Activated naive CD8-positive, alpha-beta T cell treated with anti-CD3 and anti-CD28 coated beads, Interleukin-2, amount 50 U/mL, for 24 hours (primary cell): ENCODE data around the gene DTX3.
"Not testable (repeated sequence)": the region's sequence is repeated elsewhere in the genome, so short reads cannot be mapped to it uniquely, and the experiment has no call there.

Experiments
- ATAC-seq: fragments of 150-1000 bp; cut with Tn5 transposase; one replicate; pipeline ENCODE4 v1.10.0; 2021
- DNase-seq: peaks from one replicate; pipeline ENCODE4 v3.0.0; 2021
- H3K27ac Mint-ChIP-seq: one replicate; pipeline ENCODE4 v1.8.0; 2021; ENCODE audit warnings: mild to moderate bottlenecking, mixed read lengths
- H3K27me3 Mint-ChIP-seq: one replicate; pipeline ENCODE4 v1.8.0; 2021; ENCODE audit warnings: mixed read lengths
- H3K36me3 Mint-ChIP-seq: one replicate; pipeline ENCODE4 v1.8.0; 2021; ENCODE audit warnings: low read depth, mixed read lengths
- H3K4me1 Mint-ChIP-seq: one replicate; pipeline ENCODE4 v1.8.0; 2021; ENCODE audit warnings: mixed read lengths
- H3K4me3 Mint-ChIP-seq: one replicate; pipeline ENCODE4 v1.8.0; 2021; ENCODE audit warnings: mild to moderate bottlenecking, moderate library complexity, mixed read lengths
- H3K9me3 Mint-ChIP-seq: one replicate; pipeline ENCODE4 v1.8.0; 2021; ENCODE audit warnings: mixed read lengths

Gene DTX3

DNA sequence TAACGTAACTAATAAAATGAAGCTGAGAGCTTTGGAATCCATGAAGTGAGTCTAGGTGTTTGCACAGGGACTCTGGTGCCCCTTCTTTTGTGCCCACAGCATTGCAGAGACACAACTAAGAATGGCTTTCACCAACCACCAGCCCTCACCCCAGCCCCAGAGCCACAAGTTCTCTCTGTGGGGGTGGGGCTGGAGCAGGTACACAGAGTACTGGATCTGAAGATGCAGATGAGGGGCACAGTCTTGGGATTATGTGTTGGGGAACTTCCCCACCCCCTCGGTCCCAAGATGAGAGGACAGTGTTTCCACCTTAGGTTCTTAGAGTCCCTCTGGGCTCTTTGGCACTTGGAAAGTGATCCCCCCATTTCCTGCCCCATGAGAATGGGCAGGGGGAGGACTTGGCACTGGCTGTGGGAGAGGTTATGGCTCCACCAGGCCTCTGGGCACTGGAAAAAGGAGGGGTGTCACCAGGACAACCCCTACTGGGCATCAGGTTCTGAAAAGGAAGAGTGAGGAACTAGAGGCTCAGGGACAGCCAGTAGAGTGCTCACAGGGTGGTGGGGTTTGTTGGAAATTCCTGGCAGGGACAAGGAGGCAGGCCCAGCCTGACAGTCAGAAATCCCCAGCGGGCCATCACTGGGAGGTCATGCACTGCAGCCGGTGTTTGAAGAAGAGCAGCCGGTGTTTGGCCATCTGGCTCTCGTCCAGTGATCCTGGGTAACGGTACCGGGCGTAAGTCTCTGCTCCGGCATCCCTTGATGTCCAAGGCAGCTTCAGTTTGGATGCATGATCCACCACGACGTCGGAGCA, 21.7 kb downstream of the DTX3 start:
- H3K27me3 Mint-ChIP-seq, result peaks cover 94% of the 10 kb centered on the region
- no peaks in the 10 kb centered on the region for H3K36me3 Mint-ChIP-seq
- H3K9me3 Mint-ChIP-seq, result no peaks in the 10 kb centered on the region
- ATAC-seq (no peak), DNase-seq (no peak)
- H3K4me1 Mint-ChIP-seq, result peaks cover 21% of the 10 kb centered on the region
- H3K27ac Mint-ChIP-seq, result no peak overlapping the region
- no peak overlapping the region for H3K4me3 Mint-ChIP-seq

DNA sequence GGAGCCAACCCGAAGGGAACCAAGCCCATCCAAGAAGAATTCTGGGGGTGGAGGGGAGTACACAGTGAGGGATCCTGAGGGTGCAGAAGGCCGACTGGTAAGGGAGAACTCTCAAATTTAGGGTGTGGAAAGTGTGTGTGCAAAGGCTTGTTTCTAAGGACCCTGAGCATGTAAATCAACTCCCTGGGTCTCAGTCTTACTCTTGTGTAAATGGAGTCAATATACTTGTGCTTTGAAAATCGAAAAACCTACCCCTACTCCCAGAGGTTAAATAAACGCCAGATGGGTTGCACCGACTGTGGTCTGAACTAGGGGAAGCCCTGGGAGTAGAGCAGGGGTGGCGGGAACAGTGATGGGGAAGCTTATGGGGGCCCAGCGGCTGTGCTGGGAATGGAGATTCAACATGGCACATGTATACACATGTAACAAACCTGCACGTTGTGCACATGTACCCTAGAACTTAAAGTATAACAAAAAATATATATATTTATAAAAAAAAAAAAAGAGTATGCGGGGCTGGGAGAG, 22.4 kb downstream of the DTX3 start:
- Mint-ChIP-seq H3K4me3 (no peak overlapping the region), H3K9me3 (no peaks in the 10 kb centered on the region), H3K4me1 (peaks cover 15% of the 10 kb centered on the region), H3K36me3 (no peaks in the 10 kb centered on the region), H3K27me3 (peaks cover 92% of the 10 kb centered on the region), H3K27ac (no peak overlapping the region)
- no peak for DNase-seq
- ATAC-seq, result no peak

DNA sequence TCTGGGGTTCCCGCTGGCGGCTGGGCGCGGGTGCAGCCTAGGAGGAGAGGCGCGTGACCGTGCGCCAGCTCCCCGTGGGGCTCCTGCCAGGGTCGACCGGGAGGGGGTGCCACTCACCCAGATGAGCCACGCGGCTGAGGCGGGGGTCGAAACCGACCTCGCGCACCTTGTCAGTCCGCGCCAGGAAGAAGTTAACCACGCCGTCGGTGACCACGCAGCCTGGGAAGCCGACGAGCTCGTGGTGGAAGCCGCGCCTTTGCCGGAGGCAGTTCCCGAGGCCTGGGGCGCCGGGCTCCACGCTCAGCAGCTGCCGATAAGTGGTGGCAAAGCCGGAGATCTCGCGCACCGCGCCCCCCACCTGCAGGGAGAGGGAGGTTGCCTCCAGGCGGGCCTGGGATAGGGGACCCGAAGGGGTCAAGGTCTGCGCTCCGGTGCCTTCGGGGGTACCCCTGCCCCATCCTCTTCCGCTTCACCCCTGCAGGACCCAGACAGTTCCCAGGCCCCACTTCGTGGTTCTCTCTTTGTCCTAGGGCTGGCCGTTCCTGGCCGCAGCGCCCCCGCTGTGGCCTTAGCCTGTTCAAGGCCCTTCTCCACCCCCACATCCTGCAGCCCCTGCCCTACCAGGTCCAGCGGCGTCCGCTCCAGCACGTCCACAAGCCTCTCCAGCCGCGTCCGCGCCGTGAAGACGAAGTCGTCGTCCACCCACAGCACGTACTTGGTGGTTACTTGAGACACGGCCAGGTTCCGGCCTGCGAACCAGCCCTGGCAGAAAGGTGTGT, 23.1 kb downstream of the DTX3 start:
- Mint-ChIP-seq H3K9me3 (no peaks in the 10 kb centered on the region), H3K36me3 (no peaks in the 10 kb centered on the region), H3K4me3 (peak overlapping the region; percentile 32), H3K4me1 (peaks cover 12% of the 10 kb centered on the region), H3K27ac (no peak overlapping the region), H3K27me3 (peaks cover 88% of the 10 kb centered on the region)
- peak; percentile 44 for DNase-seq
- no peak for ATAC-seq

DNA sequence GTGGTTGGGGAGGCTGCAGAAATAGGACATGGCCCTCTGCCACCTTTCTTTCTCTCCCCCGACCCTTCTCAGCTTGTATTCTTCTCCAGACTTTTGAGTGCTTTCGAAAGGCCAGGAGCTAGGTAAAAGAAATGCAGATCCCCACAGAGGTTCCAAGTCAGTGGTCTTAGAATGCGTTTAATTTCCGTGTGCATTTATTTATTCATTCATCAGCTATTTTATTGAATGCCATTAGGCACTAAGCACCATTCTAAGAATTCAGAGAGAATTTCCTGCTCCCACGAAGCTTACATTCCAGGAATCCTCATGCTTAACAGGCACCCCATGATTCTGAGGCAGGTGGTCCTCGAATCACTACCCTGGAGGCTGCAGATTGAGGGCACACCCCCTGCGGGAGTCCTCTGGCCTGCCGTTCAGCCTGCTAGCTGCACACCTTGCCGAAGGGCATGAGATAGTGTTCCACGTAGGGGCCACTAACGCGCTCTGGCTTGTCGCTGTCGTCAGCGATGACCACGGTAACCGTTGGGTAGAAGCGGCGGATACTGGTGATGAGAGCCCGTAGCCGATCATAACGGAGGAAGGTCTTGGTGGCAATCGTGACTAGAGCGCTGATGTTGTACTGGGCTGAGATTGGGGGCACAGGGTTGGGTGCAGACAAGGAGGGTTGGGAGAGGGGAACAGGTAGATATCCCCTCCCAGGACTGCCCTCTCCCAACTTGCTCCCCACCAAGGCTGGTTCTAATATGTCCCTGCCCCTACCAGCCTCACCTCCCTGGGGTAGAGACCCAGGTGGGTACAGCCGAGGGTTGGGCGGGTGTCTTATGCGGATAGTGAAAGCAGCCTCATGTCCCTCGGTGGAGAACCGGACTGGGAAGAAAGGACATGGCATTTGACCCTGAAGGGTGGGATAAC, 23.9 kb downstream of the DTX3 start:
- Mint-ChIP-seq H3K4me1 (peaks cover 16% of the 10 kb centered on the region), H3K27me3 (peaks cover 86% of the 10 kb centered on the region), H3K9me3 (no peaks in the 10 kb centered on the region), H3K4me3 (no peak overlapping the region), H3K36me3 (no peaks in the 10 kb centered on the region), H3K27ac (no peak overlapping the region)
- no peak for DNase-seq
- no peak for ATAC-seq

DNA sequence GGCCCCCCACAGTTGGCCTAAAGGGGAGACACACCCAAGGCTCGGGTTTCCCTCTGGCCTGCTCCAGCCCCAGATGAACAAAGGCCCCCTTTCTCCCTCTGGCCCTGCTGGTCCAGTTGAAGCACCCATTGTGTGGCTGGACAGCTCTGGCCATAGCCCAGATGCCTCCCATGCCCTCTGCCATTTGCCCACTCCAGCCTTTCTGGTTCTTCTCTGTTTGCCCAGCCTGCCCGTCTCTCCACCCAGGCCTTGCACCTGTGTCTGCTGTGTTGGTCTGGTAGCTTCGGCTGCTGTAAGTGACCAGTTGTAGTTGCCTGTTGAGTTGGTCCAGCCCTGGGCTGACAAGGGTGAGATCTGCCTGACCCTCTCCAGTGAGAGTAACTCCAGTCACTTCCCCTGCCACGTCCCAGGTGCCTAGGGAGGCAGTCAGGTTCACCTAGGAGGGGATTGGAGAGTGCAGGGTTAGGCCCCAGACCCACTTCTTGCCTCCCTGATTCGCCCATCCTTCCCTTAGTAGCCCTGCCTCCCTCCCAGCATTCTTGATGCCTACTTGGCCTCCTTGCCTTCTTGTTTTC, 25.4 kb downstream of the DTX3 start:
- Mint-ChIP-seq H3K9me3 (no peaks in the 10 kb centered on the region), H3K4me3 (no peak overlapping the region), H3K27me3 (peaks cover 81% of the 10 kb centered on the region), H3K27ac (no peak overlapping the region), H3K36me3 (no peaks in the 10 kb centered on the region), H3K4me1 (peaks cover 20% of the 10 kb centered on the region)
- DNase-seq (no peak), ATAC-seq (no peak)

DNA sequence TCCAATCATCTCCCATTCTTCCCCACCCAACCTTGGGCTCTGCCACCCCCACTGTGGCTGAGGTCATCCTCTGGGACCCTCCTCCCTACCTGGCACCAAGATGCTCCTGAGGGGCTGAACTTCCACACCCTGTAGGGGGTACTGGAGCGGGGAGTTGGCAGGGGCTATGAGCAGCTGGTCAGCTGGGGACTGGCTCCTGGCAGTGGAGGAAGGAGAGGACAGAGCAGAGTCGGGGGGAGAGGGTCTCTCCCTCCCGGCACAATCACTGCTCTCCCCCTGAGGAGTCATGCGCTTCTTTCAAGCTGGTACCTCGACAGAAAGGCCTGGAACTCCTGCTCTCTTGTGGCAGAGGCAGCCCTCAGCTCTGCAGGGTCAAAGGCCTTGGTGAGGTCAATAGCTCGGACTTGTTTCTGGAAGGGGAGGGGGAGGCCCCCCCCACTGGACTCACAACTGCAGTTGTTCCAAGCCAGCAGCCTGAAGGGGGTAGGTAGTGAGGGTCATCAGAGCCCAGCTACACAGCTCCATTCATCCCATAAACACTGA, 26.3 kb downstream of the DTX3 start:
- Mint-ChIP-seq H3K4me1 (peaks cover 20% of the 10 kb centered on the region), H3K9me3 (no peaks in the 10 kb centered on the region), H3K27me3 (peaks cover 72% of the 10 kb centered on the region), H3K4me3 (no peak overlapping the region), H3K27ac (no peak overlapping the region), H3K36me3 (no peaks in the 10 kb centered on the region)
- ATAC-seq, result no peak
- no peak for DNase-seq

DNA sequence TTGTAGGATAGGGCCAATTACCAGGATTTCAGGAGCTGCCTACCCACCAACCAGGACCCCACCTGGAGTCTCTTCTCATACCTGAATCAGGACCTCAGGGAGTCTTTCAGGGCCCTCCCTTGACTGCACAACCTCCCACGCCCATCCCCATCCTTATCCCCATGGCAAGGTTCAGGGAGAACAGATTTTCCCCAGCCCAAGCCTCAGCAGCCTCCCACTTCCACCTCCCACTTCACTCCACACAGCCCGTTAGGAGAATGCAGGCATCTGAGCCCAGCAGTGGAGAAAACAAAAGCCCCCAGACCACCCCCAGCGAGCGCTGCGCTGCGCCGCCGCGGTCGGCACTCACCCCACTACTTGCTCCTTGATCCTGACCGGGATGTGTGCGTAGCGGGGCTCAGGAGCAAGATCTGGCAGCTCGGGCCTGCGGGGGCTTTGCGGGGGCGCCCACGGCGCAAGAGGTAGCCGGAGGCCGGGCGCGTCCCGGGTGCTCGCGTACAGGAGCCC, 27.0 kb downstream of the DTX3 start:
- Mint-ChIP-seq H3K4me1 (peaks cover 15% of the 10 kb centered on the region), H3K27ac (no peak overlapping the region), H3K27me3 (peaks cover 66% of the 10 kb centered on the region), H3K36me3 (no peaks in the 10 kb centered on the region), H3K4me3 (peak overlapping the region; percentile 69), H3K9me3 (no peaks in the 10 kb centered on the region)
- DNase-seq (no peak), ATAC-seq (no peak)

DNA sequence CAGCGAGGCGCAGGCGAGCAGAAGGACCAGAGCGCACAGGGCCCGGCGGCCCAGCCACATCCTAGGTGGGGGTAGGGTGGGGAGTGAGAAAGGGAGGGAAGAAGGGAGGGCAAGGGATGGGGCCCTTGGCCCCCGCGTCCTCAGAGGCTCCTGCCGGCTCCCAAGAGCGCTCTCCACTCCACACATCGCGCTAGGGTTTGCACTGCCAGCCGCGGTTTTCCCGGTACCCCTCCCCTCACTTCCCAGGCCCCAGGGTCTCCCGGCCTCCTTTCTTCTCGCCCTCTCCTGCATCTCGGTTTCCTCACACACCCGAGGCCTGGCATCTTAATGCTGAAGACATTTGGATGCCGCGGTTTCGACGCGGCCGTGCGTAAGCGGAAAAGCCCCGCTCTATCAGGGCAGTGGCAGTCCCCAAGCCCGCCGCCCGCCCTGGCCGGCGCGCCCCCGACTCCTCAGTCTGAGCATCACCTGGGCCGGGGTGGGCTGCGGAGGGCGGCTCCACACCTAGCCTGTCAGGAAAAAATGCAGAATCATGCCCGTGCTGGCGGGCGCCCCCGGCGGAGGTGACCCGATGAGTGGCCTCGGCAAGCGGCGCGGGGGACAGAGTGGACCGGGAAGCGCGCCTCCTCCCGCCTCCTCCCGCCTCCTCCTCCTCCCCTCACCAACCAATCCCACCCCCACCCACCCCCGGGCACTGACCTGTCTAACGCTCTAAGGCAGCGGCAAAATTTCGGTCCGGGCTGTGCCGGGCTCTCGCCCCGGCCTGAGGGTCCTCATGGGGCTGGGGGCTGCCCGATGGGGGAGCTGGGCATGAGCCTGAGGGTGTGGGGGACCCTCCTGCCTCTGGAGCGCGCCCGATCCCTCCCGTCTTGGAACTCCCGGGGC, 27.7 kb downstream of the DTX3 start:
- Mint-ChIP-seq H3K4me3 (peak overlapping the region; percentile 69), H3K4me1 (peaks cover 11% of the 10 kb centered on the region), H3K36me3 (no peaks in the 10 kb centered on the region), H3K27me3 (peaks cover 60% of the 10 kb centered on the region), H3K9me3 (no peaks in the 10 kb centered on the region), H3K27ac (no peak overlapping the region)
- DNase-seq (peak; percentile 30), ATAC-seq (peak; percentile 38)

DNA sequence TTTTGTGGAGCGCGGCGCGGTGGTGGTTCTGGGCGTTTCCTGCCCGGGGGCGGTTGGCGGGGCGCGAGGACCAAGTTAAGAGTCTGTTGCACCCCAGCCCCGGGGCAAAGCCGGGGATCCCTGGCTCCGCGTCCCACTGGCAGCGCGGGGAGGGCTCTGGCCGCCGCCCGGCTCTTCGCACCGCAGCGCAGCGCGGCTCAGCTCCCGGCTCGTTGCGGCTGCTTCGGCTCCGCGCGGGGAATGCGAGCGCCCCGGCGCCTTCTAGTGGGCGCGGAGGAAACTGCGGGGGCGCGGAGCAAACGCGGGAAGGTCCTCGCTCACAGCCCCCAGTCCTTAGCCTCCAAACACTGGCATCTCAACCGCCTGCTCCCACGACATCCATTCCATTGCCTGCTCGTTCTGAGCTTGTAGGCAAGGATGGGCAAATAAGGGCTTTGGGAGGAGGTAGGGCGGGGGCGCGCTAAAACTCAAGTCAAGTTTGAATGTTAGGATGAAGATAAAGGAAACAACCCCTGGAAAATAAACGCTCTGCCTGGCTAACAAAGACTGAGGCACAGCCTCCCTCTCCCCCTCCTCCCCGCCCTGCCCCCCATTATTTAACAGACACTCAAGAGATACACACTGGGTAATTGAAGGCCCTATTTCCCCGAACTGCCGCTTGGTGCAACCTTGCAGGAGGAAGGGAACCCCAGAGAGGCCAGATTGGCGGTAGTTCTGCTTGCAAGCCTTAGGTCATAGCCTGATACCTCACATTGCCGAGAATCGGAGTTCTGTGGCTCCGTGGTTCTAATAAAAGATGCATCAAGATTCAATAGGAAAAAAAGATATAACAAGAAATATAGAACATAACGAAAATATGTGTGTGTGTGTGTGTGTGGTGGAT, 28.6 kb downstream of the DTX3 start, which contains the start of gene B4GALNT1:
Gene B4GALNT1, minus strand, starts transcription at position 244 of the 883 bp plus-strand sequence. CDS start 1,069 bp downstream, outside the sequence.
- peak; percentile 74 for DNase-seq
- H3K27me3 Mint-ChIP-seq, result peaks cover 55% of the 10 kb centered on the region
- no peaks in the 10 kb centered on the region for H3K36me3 Mint-ChIP-seq
- H3K4me1 Mint-ChIP-seq, result peaks cover 8% of the 10 kb centered on the region
- H3K27ac Mint-ChIP-seq, result no peak within 1 kb of the TSS
- H3K4me3 Mint-ChIP-seq, result peak within 1 kb of the TSS; percentile 69
- H3K9me3 Mint-ChIP-seq, result no peaks in the 10 kb centered on the region
- peak; percentile 80 for ATAC-seq

DNA sequence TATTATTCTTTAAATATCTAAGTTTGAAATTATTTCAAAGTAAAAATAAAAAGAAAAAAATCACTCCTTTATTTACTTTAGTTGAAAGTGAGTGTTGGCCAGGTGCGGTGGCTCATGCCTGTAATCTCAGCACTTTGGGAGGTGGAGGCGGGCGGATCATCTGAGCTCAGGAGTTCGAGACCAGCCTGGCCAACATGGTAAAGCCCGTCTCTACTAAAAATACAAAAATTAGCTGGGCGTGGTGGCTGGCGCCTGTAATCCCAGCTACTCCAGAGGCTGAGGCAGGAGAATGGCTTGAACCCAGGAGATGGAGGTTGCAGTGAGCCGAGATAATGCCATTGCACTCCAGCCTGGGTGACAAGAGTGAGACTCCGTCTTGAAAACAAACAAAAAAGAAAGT, 32.1 kb downstream of the DTX3 start:
- not testable (repeated sequence) for H3K4me3 Mint-ChIP-seq, H3K4me1 Mint-ChIP-seq, H3K27ac Mint-ChIP-seq, ATAC-seq, DNase-seq, H3K36me3 Mint-ChIP-seq, H3K9me3 Mint-ChIP-seq
- peaks cover 27% of the 10 kb centered on the region for H3K27me3 Mint-ChIP-seq

DNA sequence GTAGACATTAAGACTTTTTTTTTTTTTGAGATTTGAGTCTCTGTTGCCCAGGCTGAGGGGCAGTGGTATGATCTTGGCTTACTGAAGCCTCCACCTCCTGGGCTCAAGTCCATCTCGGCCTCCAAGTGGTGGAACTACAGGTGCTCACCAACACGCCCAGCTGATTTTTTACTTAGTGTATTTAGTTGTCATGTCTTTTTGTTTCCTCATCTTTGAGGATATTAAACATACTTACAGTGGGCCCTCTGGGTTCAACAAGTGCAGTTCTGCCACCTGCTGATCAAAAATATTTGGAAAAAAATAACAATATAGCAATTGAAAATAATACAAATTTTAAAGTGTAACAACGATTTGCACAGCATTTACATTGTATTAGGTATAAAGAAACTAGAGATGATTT, 32.7 kb downstream of the DTX3 start:
- H3K36me3 Mint-ChIP-seq, result no peaks in the 10 kb centered on the region
- H3K27ac Mint-ChIP-seq, result no peak overlapping the region
- H3K9me3 Mint-ChIP-seq, result no peaks in the 10 kb centered on the region
- no peak overlapping the region for H3K4me3 Mint-ChIP-seq
- peaks cover 8% of the 10 kb centered on the region for H3K4me1 Mint-ChIP-seq
- DNase-seq (no peak), ATAC-seq (no peak)
- peaks cover 26% of the 10 kb centered on the region for H3K27me3 Mint-ChIP-seq

DNA sequence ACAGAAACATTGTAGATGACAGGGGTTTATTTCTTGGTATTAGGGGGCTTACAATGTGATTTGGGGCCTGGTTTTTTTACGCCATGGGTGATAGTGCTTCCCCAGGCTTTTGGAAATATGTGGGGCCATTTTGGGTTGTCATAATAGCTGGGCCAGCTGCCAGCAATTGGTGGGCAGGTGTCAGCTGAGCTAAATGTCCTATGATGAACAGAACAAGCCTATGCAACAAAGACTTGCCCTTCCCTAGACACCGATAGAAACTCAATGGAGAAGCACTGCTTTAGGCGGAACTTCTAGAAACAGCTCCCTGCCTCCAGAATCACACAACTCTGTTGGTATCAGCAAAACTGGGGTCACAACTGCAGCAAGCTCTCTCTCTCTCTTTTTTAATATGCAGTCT, 33.5 kb downstream of the DTX3 start:
- peaks cover 25% of the 10 kb centered on the region for H3K27me3 Mint-ChIP-seq
- H3K27ac Mint-ChIP-seq, result no peak overlapping the region
- no peak for ATAC-seq

More for the DNA sequence above, 33.5 kb downstream of the DTX3 start:
- Mint-ChIP-seq H3K4me1 (peaks cover 8% of the 10 kb centered on the region), H3K9me3 (no peaks in the 10 kb centered on the region), H3K4me3 (no peak overlapping the region), H3K36me3 (no peaks in the 10 kb centered on the region)
- DNase-seq, result no peak
